Measurements from ENCODE around the gene DHX15.

DHX15 gene

GRCh38 chr4:24624381-24624780 lies 40.0 kb upstream of the DHX15 start:
- Histone ChIP-seq H3K23ac (ENCODE audit: low read depth, low read length, poor library complexity) (no peak overlapping the region), H3K14ac (ENCODE audit: low read length) (no peak overlapping the region), H3K4me1 (ENCODE audit: control insufficient read depth in 2 of 2, insufficient read depth in 1 of 2, low read depth in 1 of 2, low read length in 2 of 2) (no peaks in the 10 kb centered on the region), H3K4me3 (ENCODE audit: low read length in 2 of 2) (no peak overlapping the region), H3K27ac (replicated peaks; ENCODE audit: low read length) (no peak overlapping the region), H3K4ac (ENCODE audit: low read length) (no peak overlapping the region), H3K79me1 (ENCODE audit: low read depth, low read length) (no peaks in the 10 kb centered on the region), H2BK12ac (ENCODE audit: low read length) (no peak overlapping the region), H3K18ac (ENCODE audit: low read length) (no peak overlapping the region), H3K9ac (ENCODE audit: low read depth, low read length, poor library complexity) (no peak overlapping the region), H3K4me2 (ENCODE audit: insufficient read depth, low read length, poor library complexity, severe bottlenecking) (no peak overlapping the region), H2BK15ac (ENCODE audit: low read length) (no peak overlapping the region), H4K91ac (ENCODE audit: low read depth, low read length, poor library complexity) (no peak overlapping the region), H2AK5ac (ENCODE audit: low read depth, low read length) (no peak overlapping the region), H2AFZ (ENCODE audit: low read length) (no peak overlapping the region), H3K9me3 (replicated peaks in 1 of 2; ENCODE audit: control insufficient read depth in 2 of 2, insufficient read depth in 1 of 2, low read depth in 1 of 2, low read length in 2 of 2) (no peaks in the 10 kb centered on the region), H3K27me3 (ENCODE audit: control insufficient read depth in 3 of 3, insufficient read depth in 3 of 3, low read depth in 1 of 3, low read length in 3 of 3) (no peaks in the 10 kb centered on the region), H2BK120ac (ENCODE audit: low read depth, low read length) (no peak overlapping the region), H4K8ac (ENCODE audit: low read depth, low read length) (no peak overlapping the region), H2BK5ac (ENCODE audit: low read length) (no peak overlapping the region), H3K36me3 (replicated peaks in 1 of 2; ENCODE audit: control insufficient read depth in 2 of 2, insufficient read depth in 2 of 2, low read length in 2 of 2) (no peaks in the 10 kb centered on the region)
- WGBS, 2 donors (ENCODE audit: extremely low coverage in 2 of 2, insufficient read length in 2 of 2, insufficient replicate concordance in 1 of 2) = no CpG with 5 or more reads among the region's 1 CpG
- no peak for DNase-seq (ENCODE audit: low spot score)

- Histone ChIP-seq H3K14ac (ENCODE audit: low read length) (no peak overlapping the region), H3K18ac (ENCODE audit: low read length) (no peak overlapping the region), H3K4me3 (ENCODE audit: low read length in 2 of 2) (no peak overlapping the region), H3K9me3 (replicated peaks in 1 of 2; ENCODE audit: control insufficient read depth in 2 of 2, insufficient read depth in 1 of 2, low read depth in 1 of 2, low read length in 2 of 2) (no peaks in the 10 kb centered on the region), H3K27me3 (ENCODE audit: control insufficient read depth in 3 of 3, insufficient read depth in 3 of 3, low read depth in 1 of 3, low read length in 3 of 3) (no peaks in the 10 kb centered on the region), H4K91ac (ENCODE audit: low read depth, low read length, poor library complexity) (no peak overlapping the region), H3K23ac (ENCODE audit: low read depth, low read length, poor library complexity) (no peak overlapping the region), H2AFZ (ENCODE audit: low read length) (no peak overlapping the region), H3K27ac (replicated peaks; ENCODE audit: low read length) (no peak overlapping the region), H3K4me2 (ENCODE audit: insufficient read depth, low read length, poor library complexity, severe bottlenecking) (no peak overlapping the region), H3K79me1 (ENCODE audit: low read depth, low read length) (no peaks in the 10 kb centered on the region), H3K4ac (ENCODE audit: low read length) (no peak overlapping the region), H2BK5ac (ENCODE audit: low read length) (no peak overlapping the region), H3K9ac (ENCODE audit: low read depth, low read length, poor library complexity) (no peak overlapping the region), H2AK5ac (ENCODE audit: low read depth, low read length) (no peak overlapping the region), H3K36me3 (replicated peaks in 1 of 2; ENCODE audit: control insufficient read depth in 2 of 2, insufficient read depth in 2 of 2, low read length in 2 of 2) (no peaks in the 10 kb centered on the region), H2BK12ac (ENCODE audit: low read length) (no peak overlapping the region), H2BK120ac (ENCODE audit: low read depth, low read length) (no peak overlapping the region), H3K4me1 (ENCODE audit: control insufficient read depth in 2 of 2, insufficient read depth in 1 of 2, low read depth in 1 of 2, low read length in 2 of 2) (no peaks in the 10 kb centered on the region), H2BK15ac (ENCODE audit: low read length) (no peak overlapping the region), H4K8ac (ENCODE audit: low read depth, low read length) (no peak overlapping the region)
- no peak for DNase-seq (ENCODE audit: low spot score)
- no CpG with 5 or more reads among the region's 3 CpGs for WGBS, 2 donors (ENCODE audit: extremely low coverage in 2 of 2, insufficient read length in 2 of 2, insufficient replicate concordance in 1 of 2)
Observed at GRCh38 chr4:24622146-24622834, 37.9 kb upstream of the DHX15 start.

- H3K9me3 ChIP-seq (replicated peaks in 1 of 2; ENCODE audit: control insufficient read depth in 2 of 2, insufficient read depth in 1 of 2, low read depth in 1 of 2, low read length in 2 of 2) = no peaks in the 10 kb centered on the region
- H4K8ac ChIP-seq (ENCODE audit: low read depth, low read length) = no peak overlapping the region
- no CpG with 5 or more reads among the region's 2 CpGs for WGBS, 2 donors (ENCODE audit: extremely low coverage in 2 of 2, insufficient read length in 2 of 2, insufficient replicate concordance in 1 of 2)
Observed at GRCh38 chr4:24615977-24616376, 31.6 kb upstream of the DHX15 start.

GRCh38 chr4:24614881-24615280 lies 30.5 kb upstream of the DHX15 start:
- Histone ChIP-seq H2AFZ (ENCODE audit: low read length) (no peak overlapping the region), H3K27ac (replicated peaks; ENCODE audit: low read length) (no peak overlapping the region), H2BK15ac (ENCODE audit: low read length) (no peak overlapping the region), H3K4me3 (ENCODE audit: low read length in 2 of 2) (no peak overlapping the region), H2BK120ac (ENCODE audit: low read depth, low read length) (no peak overlapping the region), H3K4me2 (ENCODE audit: insufficient read depth, low read length, poor library complexity, severe bottlenecking) (no peak overlapping the region), H3K14ac (ENCODE audit: low read length) (no peak overlapping the region), H2BK12ac (ENCODE audit: low read length) (no peak overlapping the region), H3K9ac (ENCODE audit: low read depth, low read length, poor library complexity) (no peak overlapping the region), H3K9me3 (replicated peaks in 1 of 2; ENCODE audit: control insufficient read depth in 2 of 2, insufficient read depth in 1 of 2, low read depth in 1 of 2, low read length in 2 of 2) (no peaks in the 10 kb centered on the region), H4K91ac (ENCODE audit: low read depth, low read length, poor library complexity) (no peak overlapping the region), H2AK5ac (ENCODE audit: low read depth, low read length) (no peak overlapping the region), H3K4ac (ENCODE audit: low read length) (no peak overlapping the region), H3K23ac (ENCODE audit: low read depth, low read length, poor library complexity) (no peak overlapping the region), H3K4me1 (ENCODE audit: control insufficient read depth in 2 of 2, insufficient read depth in 1 of 2, low read depth in 1 of 2, low read length in 2 of 2) (no peaks in the 10 kb centered on the region), H3K27me3 (ENCODE audit: control insufficient read depth in 3 of 3, insufficient read depth in 3 of 3, low read depth in 1 of 3, low read length in 3 of 3) (peaks cover 0 to 2% (median 0%) of the 10 kb centered on the region in 3 experiments), H3K36me3 (replicated peaks in 1 of 2; ENCODE audit: control insufficient read depth in 2 of 2, insufficient read depth in 2 of 2, low read length in 2 of 2) (no peaks in the 10 kb centered on the region), H3K79me1 (ENCODE audit: low read depth, low read length) (no peaks in the 10 kb centered on the region), H4K8ac (ENCODE audit: low read depth, low read length) (no peak overlapping the region), H2BK5ac (ENCODE audit: low read length) (no peak overlapping the region), H3K18ac (ENCODE audit: low read length) (no peak overlapping the region)
- no CpG with 5 or more reads among the region's 3 CpGs for WGBS, 2 donors (ENCODE audit: extremely low coverage in 2 of 2, insufficient read length in 2 of 2, insufficient replicate concordance in 1 of 2)
- DNase-seq (ENCODE audit: low spot score) = no peak

More at GRCh38 chr4:24615977-24616376, 31.6 kb upstream of the DHX15 start:
- no peak overlapping the region for H3K4ac ChIP-seq (ENCODE audit: low read length)
- no peak overlapping the region for H3K14ac ChIP-seq (ENCODE audit: low read length)
- no peak overlapping the region for H2BK120ac ChIP-seq (ENCODE audit: low read depth, low read length)
- H3K27me3 ChIP-seq (ENCODE audit: control insufficient read depth in 3 of 3, insufficient read depth in 3 of 3, low read depth in 1 of 3, low read length in 3 of 3) = peaks cover 0 to 2% (median 0%) of the 10 kb centered on the region in 3 experiments
- no peaks in the 10 kb centered on the region for H3K36me3 ChIP-seq (replicated peaks in 1 of 2; ENCODE audit: control insufficient read depth in 2 of 2, insufficient read depth in 2 of 2, low read length in 2 of 2)
- H3K4me3 ChIP-seq (ENCODE audit: low read length in 2 of 2) = no peak overlapping the region
- H2AFZ ChIP-seq (ENCODE audit: low read length) = no peak overlapping the region
- H3K79me1 ChIP-seq (ENCODE audit: low read depth, low read length) = no peaks in the 10 kb centered on the region
- H3K18ac ChIP-seq (ENCODE audit: low read length) = no peak overlapping the region
- no peak overlapping the region for H2BK15ac ChIP-seq (ENCODE audit: low read length)
- H4K91ac ChIP-seq (ENCODE audit: low read depth, low read length, poor library complexity) = no peak overlapping the region
- no peak overlapping the region for H3K27ac ChIP-seq (replicated peaks; ENCODE audit: low read length)
- no peak overlapping the region for H3K9ac ChIP-seq (ENCODE audit: low read depth, low read length, poor library complexity)
- no peak overlapping the region for H2AK5ac ChIP-seq (ENCODE audit: low read depth, low read length)
- no peak overlapping the region for H2BK12ac ChIP-seq (ENCODE audit: low read length)
- no peak overlapping the region for H3K23ac ChIP-seq (ENCODE audit: low read depth, low read length, poor library complexity)
- H2BK5ac ChIP-seq (ENCODE audit: low read length) = no peak overlapping the region
- DNase-seq (ENCODE audit: low spot score) = no peak
- no peak overlapping the region for H3K4me2 ChIP-seq (ENCODE audit: insufficient read depth, low read length, poor library complexity, severe bottlenecking)
- H3K4me1 ChIP-seq (ENCODE audit: control insufficient read depth in 2 of 2, insufficient read depth in 1 of 2, low read depth in 1 of 2, low read length in 2 of 2) = no peaks in the 10 kb centered on the region

Data from neuronal stem cell (in vitro differentiated cells).